Esophagus muscularis mucosa (tissue), 3 donors: ENCODE results near the gene ROPN1L.

Source experiments
- POLR2A ChIP-seq: fragments of 450-650 bp; IDR thresholded peaks from one replicate; pipeline ENCODE4 v1.6.1; 2017; ENCODE audit warnings: antibody characterized with exemption, moderate library complexity, mild to moderate bottlenecking, low read depth
- TF ChIP-seq, protein P1 (sequence below), 3 experiments: fragments of 200-600 bp in 2 of 3; fragments of 450-650 bp in 1 of 3; sonication (generic) in 2 of 3; IDR thresholded peaks; one replicate each; pipeline ENCODE4 v1.5.1; 2017 to 2019; ENCODE audit warnings: antibody characterized with exemption in 3 of 3, mild to moderate bottlenecking in 2 of 3, moderate library complexity in 1 of 3

- TF ChIP-seq, protein P1, sequence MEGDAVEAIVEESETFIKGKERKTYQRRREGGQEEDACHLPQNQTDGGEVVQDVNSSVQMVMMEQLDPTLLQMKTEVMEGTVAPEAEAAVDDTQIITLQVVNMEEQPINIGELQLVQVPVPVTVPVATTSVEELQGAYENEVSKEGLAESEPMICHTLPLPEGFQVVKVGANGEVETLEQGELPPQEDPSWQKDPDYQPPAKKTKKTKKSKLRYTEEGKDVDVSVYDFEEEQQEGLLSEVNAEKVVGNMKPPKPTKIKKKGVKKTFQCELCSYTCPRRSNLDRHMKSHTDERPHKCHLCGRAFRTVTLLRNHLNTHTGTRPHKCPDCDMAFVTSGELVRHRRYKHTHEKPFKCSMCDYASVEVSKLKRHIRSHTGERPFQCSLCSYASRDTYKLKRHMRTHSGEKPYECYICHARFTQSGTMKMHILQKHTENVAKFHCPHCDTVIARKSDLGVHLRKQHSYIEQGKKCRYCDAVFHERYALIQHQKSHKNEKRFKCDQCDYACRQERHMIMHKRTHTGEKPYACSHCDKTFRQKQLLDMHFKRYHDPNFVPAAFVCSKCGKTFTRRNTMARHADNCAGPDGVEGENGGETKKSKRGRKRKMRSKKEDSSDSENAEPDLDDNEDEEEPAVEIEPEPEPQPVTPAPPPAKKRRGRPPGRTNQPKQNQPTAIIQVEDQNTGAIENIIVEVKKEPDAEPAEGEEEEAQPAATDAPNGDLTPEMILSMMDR (IDR thresholded peaks at IDR 0.05), result no peak
- TF ChIP-seq POLR2A, result no peak
These were observed 15.1 kb downstream of the ROPN1L start for GRCh38 chr5:10456583-10457420.
